HG03521 (cell line): ENCODE data around the gene GNRH2.
"Not testable (repeated sequence)": the region's sequence is repeated elsewhere in the genome, so short reads cannot be mapped to it uniquely, and the experiment has no call there.

ENCODE experiments used
- ATAC-seq: cut with Tn5 transposase; IDR thresholded peaks from one replicate; pipeline ENCODE4 v1.9.1; 2021; ENCODE audit warnings: mild to moderate bottlenecking, moderate library complexity; ENCODE audit not compliant: unreplicated experiment

The GNRH2 gene, protein sequence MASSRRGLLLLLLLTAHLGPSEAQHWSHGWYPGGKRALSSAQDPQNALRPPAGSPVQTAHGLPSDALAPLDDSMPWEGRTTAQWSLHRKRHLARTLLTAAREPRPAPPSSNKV

DNA sequence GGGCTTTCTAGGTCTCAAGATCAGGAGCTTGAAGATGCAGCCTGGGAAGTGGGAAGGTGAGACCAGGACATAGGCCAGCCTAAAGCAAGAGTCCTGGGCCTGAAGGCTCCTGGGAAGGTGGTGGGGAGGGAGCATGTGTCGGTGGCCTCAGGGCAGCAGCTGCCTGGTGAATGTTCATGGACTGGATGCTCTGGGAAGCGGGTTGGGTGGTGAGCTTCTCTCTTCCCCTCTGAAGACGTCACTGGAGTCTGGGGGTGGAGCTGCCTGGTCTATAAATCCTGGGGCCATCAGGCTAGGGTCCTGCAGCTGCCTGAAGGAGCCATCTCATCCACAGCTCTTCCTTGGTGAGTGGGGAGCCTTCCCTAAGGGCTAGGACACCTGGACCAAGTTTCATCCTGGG, at the start of gene GNRH2:
Gene GNRH2 (plus strand): TSS at position 301 of the 400 bp plus-strand sequence. CDS start 793 bp downstream, outside the sequence.
- no peak for ATAC-seq

DNA sequence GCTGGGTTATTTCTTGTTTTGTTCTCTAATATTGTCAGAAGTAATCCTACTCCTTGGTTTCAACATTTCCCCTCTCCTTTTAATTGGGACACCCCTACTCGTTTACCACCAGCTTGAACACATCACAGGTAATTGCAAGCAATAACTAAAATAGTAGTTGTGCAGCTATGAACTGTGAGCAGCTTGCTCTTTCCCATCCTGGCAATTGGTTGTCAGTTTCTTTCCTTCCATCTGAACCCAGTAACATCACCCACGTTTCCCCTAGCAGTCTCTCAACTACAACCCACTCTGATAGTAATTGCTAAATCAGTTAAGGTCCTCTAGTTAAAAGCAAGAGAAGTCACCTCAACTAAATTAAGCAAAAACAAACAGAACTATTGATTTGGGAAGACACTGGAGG, 47.6 kb upstream of the GNRH2 start:
- ATAC-seq: no peak

DNA sequence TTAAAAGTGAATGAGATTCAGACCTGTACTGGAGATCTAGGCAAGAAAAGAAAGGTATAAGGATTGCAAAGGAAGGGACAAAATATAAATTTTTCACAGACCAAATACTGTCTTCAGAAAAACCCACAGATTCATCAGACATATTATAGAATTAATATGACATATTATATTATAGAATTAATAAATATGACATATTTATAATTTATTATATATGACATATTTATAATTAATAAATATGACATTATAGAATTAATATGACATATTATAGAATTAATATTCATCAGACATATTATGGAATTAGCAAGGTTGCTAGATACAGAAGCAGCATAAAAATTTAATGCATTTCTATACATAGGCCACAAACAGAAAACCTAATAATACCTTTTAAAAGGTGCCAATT, 44.7 kb upstream of the GNRH2 start:
- ATAC-seq: no peak

DNA sequence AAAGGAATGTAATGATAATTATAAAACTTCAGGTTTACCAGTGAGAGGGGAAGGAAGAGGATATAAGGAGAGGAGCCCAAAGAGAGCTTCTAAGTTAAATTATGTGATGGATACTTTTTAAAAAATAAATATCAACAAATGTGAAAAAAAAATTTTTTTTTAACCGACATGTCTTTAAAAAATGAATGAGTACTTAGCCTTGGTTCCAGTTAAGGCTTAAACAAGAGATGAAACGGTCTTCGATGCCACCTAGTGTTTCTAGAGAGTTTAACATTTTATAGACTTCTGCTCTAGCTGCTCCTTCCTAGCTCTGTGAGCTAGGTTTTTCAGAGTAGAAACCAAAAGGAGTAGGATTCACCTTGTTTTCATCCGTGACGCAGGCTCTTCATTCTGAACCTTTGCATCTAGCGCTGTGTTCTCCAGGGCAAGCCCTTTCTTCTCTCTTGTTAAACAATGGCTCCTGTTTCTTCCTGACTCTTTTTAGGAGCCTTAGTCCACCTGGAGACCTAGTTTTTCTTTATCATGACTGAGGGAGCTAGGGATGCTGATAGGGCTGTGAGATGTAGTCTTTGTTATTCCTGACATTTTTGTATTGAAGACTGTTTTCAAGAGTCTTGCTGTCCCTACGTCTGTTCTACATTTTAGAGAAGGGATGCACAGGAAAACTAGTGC, 42.4 kb upstream of the GNRH2 start:
- ATAC-seq: no peak

- no peak for ATAC-seq
Measured at GRCh38 chr20:3003416-3003815, 40.0 kb upstream of the GNRH2 start.

- ATAC-seq: no peak
Measured at GRCh38 chr20:3010985-3011723, 32.3 kb upstream of the GNRH2 start.

- no peak for ATAC-seq
Measured at GRCh38 chr20:3011752-3012151, 31.7 kb upstream of the GNRH2 start.

GRCh38 chr20:3013771-3014170, 29.7 kb upstream of the GNRH2 start:
- ATAC-seq: no peak

- ATAC-seq: no peak
Measured at GRCh38 chr20:3014179-3014578, 29.2 kb upstream of the GNRH2 start.

DNA sequence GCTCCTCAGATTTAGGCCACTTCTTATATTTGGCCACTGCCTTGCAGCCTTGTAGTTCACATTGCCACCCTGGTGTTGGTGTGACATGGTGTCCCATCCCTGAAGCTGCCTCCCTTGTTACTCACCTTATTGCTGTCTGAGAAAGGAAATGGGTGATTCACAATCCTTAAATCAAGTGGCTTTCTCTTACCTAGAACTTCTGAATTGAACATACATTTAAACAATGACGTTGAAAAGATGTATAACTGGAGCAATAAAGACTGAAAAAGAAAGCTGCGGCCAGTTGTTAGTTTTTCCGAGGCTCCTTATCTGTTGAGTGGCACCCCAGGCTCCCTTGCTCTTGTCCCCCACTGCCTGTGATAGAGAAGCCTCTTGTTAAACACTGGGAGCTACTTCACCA, 28.8 kb upstream of the GNRH2 start:
- no peak for ATAC-seq

DNA sequence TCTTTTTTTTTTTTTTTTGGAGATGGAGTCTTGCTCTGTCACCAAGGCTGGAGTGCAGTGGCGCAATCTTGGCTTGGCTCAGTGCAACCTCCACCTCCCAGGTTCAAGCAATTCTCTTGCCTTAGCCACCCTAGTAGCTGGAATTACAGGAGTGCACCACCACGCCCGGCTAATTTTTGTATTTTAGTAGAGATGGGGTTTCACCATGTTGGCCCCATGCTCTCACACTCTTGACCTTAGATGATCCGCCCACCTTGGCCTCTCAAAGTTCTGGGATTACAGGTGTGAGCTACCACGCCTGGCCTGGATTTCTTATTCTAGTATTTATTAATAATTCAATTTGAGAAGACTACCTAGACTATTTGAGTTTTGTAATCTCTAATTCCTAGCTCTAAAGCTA, 28.1 kb upstream of the GNRH2 start:
- ATAC-seq: not testable (repeated sequence)

- ATAC-seq: no peak
Measured at GRCh38 chr20:3021327-3021726, 22.1 kb upstream of the GNRH2 start.

DNA sequence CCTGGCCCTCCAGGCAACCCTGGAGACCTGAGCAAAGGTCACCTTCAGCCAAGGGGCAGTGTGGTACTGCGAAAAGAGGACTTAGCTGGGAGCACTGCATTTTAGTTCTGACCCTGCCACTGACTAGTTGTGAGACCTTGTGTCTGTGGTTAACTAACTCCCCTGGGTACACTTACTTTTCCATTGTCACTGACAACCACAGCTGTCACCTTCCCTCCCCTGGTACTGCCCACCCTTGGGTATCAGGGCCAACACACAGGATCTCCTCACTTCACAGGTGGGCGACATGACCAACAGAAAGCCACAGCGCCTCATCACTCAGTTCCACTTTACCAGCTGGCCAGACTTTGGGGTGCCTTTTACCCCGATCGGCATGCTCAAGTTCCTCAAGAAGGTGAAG, 21.6 kb upstream of the GNRH2 start:
- ATAC-seq: no peak

GRCh38 chr20:3022559-3023490, 20.6 kb upstream of the GNRH2 start:
- ATAC-seq: not testable (repeated sequence)

DNA sequence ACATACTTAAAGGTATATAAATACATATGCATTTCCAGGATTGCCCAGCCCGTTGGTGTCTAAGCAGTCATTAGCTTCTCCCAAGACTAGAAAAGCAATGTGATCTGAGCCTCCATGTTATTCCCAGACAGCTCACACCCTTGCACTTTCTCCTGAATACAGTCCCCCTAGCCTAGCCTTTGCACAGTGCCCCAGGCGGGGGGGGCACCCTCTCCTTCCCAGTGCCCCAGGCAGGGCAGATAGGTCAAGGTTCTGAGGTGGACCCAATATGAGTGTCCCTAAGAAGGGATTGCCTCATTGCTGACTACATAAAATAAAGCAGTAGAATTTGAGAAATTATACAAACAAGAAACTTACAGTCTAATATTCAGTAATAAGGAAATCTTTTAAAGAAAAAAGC, 15.4 kb upstream of the GNRH2 start:
- ATAC-seq: no peak

DNA sequence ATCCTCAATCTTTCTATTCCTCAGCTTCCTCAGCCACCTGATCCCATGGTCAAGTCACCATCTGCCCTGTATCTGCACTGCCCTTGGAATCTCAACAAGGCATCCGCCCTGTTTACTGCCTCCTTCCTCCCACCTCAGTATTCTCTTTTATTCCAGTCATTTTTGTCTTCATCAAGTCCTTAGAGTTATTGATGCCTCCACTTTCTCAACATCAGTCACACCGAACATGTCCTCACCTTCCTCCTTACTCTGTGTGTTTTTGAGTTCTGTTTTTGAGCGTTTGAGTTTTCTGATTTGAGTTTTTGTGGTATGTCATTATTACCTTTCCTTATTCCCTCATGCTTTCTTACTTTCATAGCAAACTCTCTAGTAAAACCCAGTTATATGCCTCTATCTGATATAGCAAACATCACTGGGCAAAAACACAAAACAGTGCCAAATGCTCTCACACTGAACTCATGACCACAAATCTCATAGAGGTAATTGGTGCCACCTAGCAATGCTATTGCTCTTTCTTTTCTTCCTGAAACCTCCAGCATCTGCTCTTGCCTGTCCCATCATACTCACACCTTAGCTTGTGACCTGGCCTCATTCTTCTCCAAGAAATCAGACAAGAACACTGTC, 11.8 kb upstream of the GNRH2 start:
- ATAC-seq: no peak

- ATAC-seq: no peak
Measured at GRCh38 chr20:3032624-3033023, 10.8 kb upstream of the GNRH2 start.

GRCh38 chr20:3037654-3038053, 5.8 kb upstream of the GNRH2 start:
- no peak for ATAC-seq

- no peak for ATAC-seq
Measured at GRCh38 chr20:3038454-3038853, 5.0 kb upstream of the GNRH2 start.

- no peak for ATAC-seq
Measured at GRCh38 chr20:3039426-3039825, 4.0 kb upstream of the GNRH2 start.

DNA sequence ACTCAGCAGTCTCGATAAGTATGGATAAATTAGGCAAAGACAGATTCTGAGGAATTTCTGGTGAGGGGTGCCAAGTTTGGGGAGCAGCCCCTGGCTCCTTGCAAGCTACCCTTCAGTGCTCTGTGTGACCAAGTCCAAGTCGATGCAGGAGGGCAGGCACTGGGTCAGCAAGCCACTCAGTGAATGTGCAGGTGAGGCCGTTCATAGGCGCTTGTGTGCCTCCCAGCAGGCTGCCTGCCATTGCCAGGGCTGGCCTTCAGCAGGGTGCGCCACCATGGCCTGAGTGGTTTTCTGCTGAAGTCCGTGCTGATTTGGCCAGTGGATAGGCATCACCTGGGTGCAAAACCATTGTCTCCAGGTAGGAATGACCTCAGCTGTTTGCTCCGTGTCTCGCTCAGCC, 3.3 kb upstream of the GNRH2 start:
- no peak for ATAC-seq
